Cerebellar nuclear complex (tissue), 1 donor: ENCODE measurements around the gene PEX7.
"Not testable (repeated sequence)": the region's sequence is repeated elsewhere in the genome, so short reads cannot be mapped to it uniquely, and the experiment has no call there.

Experiments used
- DNase-seq, 2 experiments: peaks; one replicate each; lab custom pipeline; 2025; lab: John Stamatoyannopoulos, UW

The PEX7 gene, protein sequence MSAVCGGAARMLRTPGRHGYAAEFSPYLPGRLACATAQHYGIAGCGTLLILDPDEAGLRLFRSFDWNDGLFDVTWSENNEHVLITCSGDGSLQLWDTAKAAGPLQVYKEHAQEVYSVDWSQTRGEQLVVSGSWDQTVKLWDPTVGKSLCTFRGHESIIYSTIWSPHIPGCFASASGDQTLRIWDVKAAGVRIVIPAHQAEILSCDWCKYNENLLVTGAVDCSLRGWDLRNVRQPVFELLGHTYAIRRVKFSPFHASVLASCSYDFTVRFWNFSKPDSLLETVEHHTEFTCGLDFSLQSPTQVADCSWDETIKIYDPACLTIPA

GRCh38 chr6:136822376-136823127 is at the start of gene PEX7:
Gene PEX7 (plus strand): TSS chr6:136822592. CDS start chr6:136822666, 74 bp downstream.
- peak in 1 of 2 experiments; percentile 74 for DNase-seq

- DNase-seq = no peak
Measured at GRCh38 chr6:136772685-136773472, 49.5 kb upstream of the PEX7 start.

DNA sequence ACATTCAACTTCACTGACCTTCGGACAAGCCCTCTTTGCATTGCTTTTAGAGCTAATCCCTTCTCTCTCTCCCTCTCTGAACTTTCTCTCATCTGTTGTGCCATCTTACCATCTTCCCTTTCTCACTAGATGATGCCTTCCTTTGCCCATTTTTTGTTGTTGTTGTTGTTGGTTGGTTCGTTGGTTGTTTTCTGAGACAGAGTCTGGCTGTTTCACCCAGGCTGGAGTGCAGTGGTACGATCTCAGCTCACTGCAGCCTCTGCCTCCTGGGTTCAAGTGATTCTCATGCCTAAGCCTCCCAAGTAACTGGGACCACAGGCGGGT is 49.0 kb upstream of the PEX7 start:
- no peak for DNase-seq

DNA sequence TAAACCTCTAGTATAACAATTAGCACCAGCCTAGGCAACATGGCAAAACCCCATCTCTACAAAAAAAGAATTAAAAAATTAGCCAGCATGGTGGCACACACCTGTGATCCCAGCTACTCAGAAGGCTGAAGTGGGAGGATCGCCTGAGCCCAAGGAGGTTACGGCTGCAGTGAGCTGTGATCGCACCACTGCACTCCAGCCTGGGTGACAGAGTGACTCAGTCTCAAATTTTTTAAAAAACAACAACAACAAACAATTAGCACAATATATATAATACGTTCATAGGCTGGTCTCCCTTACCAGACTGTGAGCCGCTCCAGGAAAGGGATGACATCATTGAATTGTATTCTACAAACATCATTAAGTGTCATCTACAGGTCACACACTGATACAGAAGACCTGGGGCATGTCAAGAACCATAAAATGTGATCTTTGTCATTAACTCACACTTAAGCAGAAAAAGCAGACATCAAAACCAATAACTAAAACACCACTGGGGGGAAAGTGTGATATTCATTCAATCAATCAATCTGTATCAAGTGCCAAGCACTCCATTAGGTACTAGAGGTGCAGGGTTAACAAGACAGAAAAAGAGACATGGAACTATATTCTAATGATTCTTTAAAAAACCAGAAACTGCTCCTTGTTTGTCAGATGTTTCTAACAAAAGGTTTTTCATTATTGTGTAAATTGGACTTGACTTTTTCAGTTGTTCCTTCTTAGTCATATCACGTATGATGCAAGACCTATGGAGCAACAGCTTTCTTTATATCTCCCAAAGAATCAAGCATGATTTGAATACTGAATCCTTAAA is 48.0 kb upstream of the PEX7 start:
- DNase-seq = no peak

DNA sequence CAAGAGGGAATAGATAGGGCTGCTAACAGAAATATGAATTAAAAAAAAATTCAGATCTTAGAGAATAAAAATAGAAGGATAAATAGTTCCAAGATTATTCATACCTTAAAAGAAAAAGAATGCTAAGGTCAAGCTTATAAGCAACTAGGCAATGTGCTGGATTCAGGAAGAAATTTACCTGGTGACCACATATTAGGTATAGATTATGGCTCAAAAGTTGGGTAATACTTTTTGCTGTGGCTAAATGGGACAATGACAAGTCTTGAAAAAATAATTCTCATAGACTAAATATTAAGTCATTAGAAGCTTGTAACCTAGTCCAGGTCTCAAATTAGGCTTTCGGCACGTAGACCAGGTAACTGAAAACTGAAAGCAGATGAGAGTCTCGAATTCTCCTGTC is 47.3 kb upstream of the PEX7 start:
- DNase-seq = no peak

GRCh38 chr6:136775548-136775947 is 46.8 kb upstream of the PEX7 start:
- DNase-seq = no peak

DNA sequence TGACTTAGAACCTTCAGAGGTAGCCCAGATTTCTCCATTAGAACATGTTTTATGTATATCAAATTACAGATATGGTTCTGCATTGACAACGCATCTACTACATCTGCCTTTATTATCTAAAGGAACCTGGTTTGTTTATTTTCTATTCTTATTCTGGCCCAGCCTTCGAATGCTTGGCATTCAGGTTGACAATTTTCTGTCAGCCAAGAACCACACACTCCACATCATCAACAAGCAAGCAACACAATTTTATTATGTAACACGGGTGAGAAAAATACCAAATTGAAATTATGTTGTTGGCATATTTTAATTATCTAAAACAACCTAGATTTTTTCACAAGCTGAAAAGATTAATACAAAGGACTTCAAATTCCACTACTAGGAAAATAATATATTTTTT is 44.7 kb upstream of the PEX7 start:
- peak in 1 of 2 experiments; percentile 27 for DNase-seq

- DNase-seq = no peak
Measured at GRCh38 chr6:136779682-136780081, 42.7 kb upstream of the PEX7 start.

- DNase-seq = no peak
Measured at GRCh38 chr6:136780972-136781371, 41.4 kb upstream of the PEX7 start.

- DNase-seq = no peak
Measured at GRCh38 chr6:136782021-136782770, 40.2 kb upstream of the PEX7 start.

- no peak for DNase-seq
Measured at GRCh38 chr6:136783021-136783420, 39.4 kb upstream of the PEX7 start.

GRCh38 chr6:136783495-136784270 is 38.7 kb upstream of the PEX7 start:
- no peak for DNase-seq

- DNase-seq = no peak
Measured at GRCh38 chr6:136784271-136784664, 38.1 kb upstream of the PEX7 start.

DNA sequence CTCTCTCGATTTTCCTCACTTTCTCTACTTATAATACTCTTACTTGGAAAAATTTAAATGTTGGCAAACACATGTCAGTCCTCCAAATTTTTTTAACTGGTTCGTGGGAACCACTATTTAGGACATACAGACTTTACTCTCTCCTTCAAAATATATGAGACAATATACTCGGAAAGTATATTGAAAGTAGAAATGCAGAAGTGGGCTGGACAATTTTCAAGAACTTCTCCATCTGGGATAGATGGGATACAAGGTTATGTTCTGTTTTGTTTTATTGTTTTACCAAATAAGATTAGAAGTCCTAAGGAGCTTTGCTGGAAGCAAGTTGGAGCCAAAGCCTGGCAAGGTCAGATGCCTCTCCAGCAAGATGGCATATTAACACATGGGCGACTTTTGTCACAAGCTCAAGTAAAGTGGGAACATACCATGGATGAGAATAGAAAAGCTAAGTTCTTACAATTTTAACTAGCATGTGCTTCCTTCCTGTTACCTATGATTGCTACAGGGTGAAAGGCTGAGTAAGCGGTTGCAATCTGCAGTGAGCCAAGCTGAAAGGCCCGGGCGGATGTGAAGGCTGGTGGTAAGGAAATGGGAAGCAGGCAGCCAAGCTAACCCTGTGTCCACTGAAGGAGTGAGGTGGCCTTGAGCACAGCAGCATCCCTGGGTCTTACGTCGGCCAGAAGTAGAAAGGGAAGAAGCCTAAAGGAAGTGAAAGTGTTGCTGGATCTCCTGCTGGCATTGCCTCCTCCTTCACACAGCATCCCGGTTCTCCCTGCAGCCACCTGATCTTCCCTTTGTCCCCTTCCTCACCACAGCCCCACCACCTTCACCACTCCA is 37.3 kb upstream of the PEX7 start:
- DNase-seq = no peak

- no peak for DNase-seq
Measured at GRCh38 chr6:136786658-136787057, 35.7 kb upstream of the PEX7 start.

- DNase-seq = no peak
Measured at GRCh38 chr6:136787726-136788068, 34.7 kb upstream of the PEX7 start.

DNA sequence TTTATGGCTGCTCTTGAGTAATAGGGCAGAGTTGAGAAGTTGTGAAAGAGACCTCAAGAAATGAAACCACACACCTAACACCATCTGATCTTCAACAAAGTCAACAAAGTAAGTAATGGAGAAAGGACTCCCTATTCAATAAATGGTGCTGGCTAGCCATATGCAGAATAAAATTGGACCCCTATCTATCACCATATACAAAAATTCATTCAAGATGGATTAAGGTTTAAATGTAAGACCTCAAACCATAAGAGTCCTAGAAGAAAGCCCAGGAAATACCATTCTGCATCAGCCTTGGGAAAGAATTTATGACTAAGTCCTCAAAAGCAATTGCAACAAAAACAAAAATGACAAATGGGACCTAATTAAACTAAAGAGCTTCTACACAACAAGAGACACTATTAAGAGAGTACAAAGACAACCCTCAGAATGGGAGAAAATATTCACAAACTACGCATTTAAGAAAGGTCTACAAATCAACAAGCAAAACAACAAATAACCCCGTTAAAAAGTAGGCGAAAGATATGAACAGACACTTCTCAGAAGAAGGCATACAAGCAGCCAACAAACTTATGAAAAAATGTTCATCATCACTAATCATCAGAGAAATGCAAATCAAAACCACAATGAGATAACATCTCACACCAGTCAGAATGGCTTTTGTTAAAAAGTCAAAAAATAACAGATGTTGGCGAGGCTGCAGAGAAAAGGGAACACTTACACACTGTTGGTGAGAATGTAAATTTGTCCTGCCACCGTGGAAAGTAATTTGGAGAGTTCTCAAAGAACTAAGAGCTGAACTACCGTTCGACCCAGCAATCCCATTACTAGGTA is 34.1 kb upstream of the PEX7 start:
- DNase-seq = no peak

- not testable (repeated sequence) for DNase-seq
Measured at GRCh38 chr6:136789440-136789839, 33.0 kb upstream of the PEX7 start.
